ENCODE measurements around the gene PHB1.
"Not testable (repeated sequence)": the region's sequence is repeated elsewhere in the genome, so short reads cannot be mapped to it uniquely, and the experiment has no call there.

The PHB1 gene

GRCh38 chr17:49403514-49404289, 11.0 kb downstream of the PHB1 start:
- no peak for DNase-seq

GRCh38 chr17:49402706-49403105, 12.0 kb downstream of the PHB1 start:
- DNase-seq = no peak

- no peak for DNase-seq
Observed at GRCh38 chr17:49401971-49402611, 12.6 kb downstream of the PHB1 start.

GRCh38 chr17:49399995-49400394, 14.7 kb downstream of the PHB1 start:
- DNase-seq = no peak

- DNase-seq = no peak
Observed at GRCh38 chr17:49397586-49397985, 17.1 kb downstream of the PHB1 start.

- DNase-seq = no peak
Observed at GRCh38 chr17:49393491-49394255, 21.0 kb downstream of the PHB1 start.

- DNase-seq = no peak
Observed at GRCh38 chr17:49390548-49391324, 23.9 kb downstream of the PHB1 start.

- not testable (repeated sequence) for DNase-seq
Observed at GRCh38 chr17:49389514-49390347, 25.0 kb downstream of the PHB1 start.

GRCh38 chr17:49388692-49389513, 25.8 kb downstream of the PHB1 start:
- no peak for DNase-seq

GRCh38 chr17:49388290-49388640, 26.4 kb downstream of the PHB1 start:
- DNase-seq = no peak

- DNase-seq = no peak
Observed at GRCh38 chr17:49387498-49388289, 27.0 kb downstream of the PHB1 start.

GRCh38 chr17:49386373-49386772, 28.3 kb downstream of the PHB1 start:
- DNase-seq = no peak

GRCh38 chr17:49384951-49385350, 29.7 kb downstream of the PHB1 start:
- DNase-seq = no peak

GRCh38 chr17:49383060-49383459, 31.6 kb downstream of the PHB1 start:
- no peak for DNase-seq

- DNase-seq = no peak
Observed at GRCh38 chr17:49382556-49382955, 32.1 kb downstream of the PHB1 start.

GRCh38 chr17:49381793-49382192, 32.9 kb downstream of the PHB1 start:
- DNase-seq = no peak

GRCh38 chr17:49381033-49381432, 33.6 kb downstream of the PHB1 start:
- no peak for DNase-seq

- no peak for DNase-seq
Observed at GRCh38 chr17:49379926-49380325, 34.8 kb downstream of the PHB1 start.

GRCh38 chr17:49378311-49378710, 36.4 kb downstream of the PHB1 start:
- no peak for DNase-seq

GRCh38 chr17:49375544-49375943, 39.1 kb downstream of the PHB1 start:
- no peak for DNase-seq

All from stimulated activated CD4-positive, alpha-beta T cell treated with anti-CD3 and anti-CD28 coated beads, Interleukin-2, amount 100 ng/mL, for 48 hours (primary cell).